ENCODE results near the gene PTPRN2.

Gene PTPRN2

GRCh38 chr7:157860406-157860805 lies 727.2 kb downstream of the PTPRN2 start:
- no peak for TF ChIP-seq CTCF (IDR thresholded peaks at IDR 0.05; ENCODE audit: low read depth, low read length)
- no peak for DNase-seq (ENCODE audit: extremely low read depth, low read depth)

GRCh38 chr7:157859915-157860314 lies 727.7 kb downstream of the PTPRN2 start:
- no peak for TF ChIP-seq CTCF (IDR thresholded peaks at IDR 0.05; ENCODE audit: low read depth, low read length)
- DNase-seq (ENCODE audit: extremely low read depth, low read depth), result no peak

- no peak for TF ChIP-seq CTCF (IDR thresholded peaks at IDR 0.05; ENCODE audit: low read depth, low read length)
- DNase-seq (ENCODE audit: extremely low read depth, low read depth), result no peak
These were observed 730.0 kb downstream of the PTPRN2 start for GRCh38 chr7:157857578-157858075.

- no peak for TF ChIP-seq CTCF (IDR thresholded peaks at IDR 0.05; ENCODE audit: low read depth, low read length)
- DNase-seq (ENCODE audit: extremely low read depth, low read depth), result no peak
These were observed 730.6 kb downstream of the PTPRN2 start for GRCh38 chr7:157856873-157857577.

- DNase-seq (ENCODE audit: extremely low read depth, low read depth), result no peak
- TF ChIP-seq CTCF (IDR thresholded peaks at IDR 0.05; ENCODE audit: low read depth, low read length), result no peak
These were observed 732.0 kb downstream of the PTPRN2 start for GRCh38 chr7:157855452-157856213.

GRCh38 chr7:157855016-157855415 lies 732.6 kb downstream of the PTPRN2 start:
- no peak for DNase-seq (ENCODE audit: extremely low read depth, low read depth)
- TF ChIP-seq CTCF (IDR thresholded peaks at IDR 0.05; ENCODE audit: low read depth, low read length), result no peak

Data from AG09319 (cell line).